Tibial artery (tissue), 4 donors: Measurements from ENCODE around the gene OR5B21.

Source experiments
- DNase-seq, 2 donors: peaks; one replicate each; pipeline ENCODE4 v3.0.0-alpha.2; 2019
- H3K27ac ChIP-seq, 2 donors: fragments of 200-600 bp; sonication (generic) in 1 of 2; 1 replicate in 1 of 2; 2 replicates in 1 of 2; pipeline ENCODE4 v1.5.1; 2018 to 2019; ENCODE audit warnings: mild to moderate bottlenecking in 1 of 2
- H3K27me3 ChIP-seq, 2 donors: fragments of 200-600 bp; sonication (generic) in 1 of 2; one replicate each; pipeline versions ENCODE4 v1.5.1 to v1.6.0; 2016 to 2019
- H3K36me3 ChIP-seq, 3 donors: fragments of 200-600 bp; sonication (generic) in 2 of 3; one replicate each; pipeline ENCODE4 v1.5.1; 2016 to 2019; ENCODE audit warnings: mild to moderate bottlenecking in 2 of 3
- H3K4me1 ChIP-seq, 4 donors: fragments of 200-600 bp; sonication (generic) in 2 of 4; 1 replicate in 3 of 4; 2 replicates in 1 of 4; pipeline ENCODE4 v1.5.1; 2016 to 2019
- H3K4me3 ChIP-seq, 2 donors: fragments of 200-600 bp; sonication (generic) in 1 of 2; 1 replicate in 1 of 2; 2 replicates in 1 of 2; pipeline ENCODE4 v1.5.1; 2018 to 2019; ENCODE audit warnings: mild to moderate bottlenecking in 2 of 2
- H3K9me3 ChIP-seq, 3 donors: fragments of 200-600 bp; sonication (generic) in 1 of 3; one replicate each; pipeline ENCODE4 v1.5.1; 2016 to 2019
- intact Hi-C: fragments of 100-400 bp; cut with DNase I; formaldehyde crosslinking; loops from one replicate; pipeline ENCODE4 v1.15.0; 2023; ENCODE audit warnings: low total_unique reads
- TF ChIP-seq, protein P1 (sequence below), 2 experiments: fragments of 200-600 bp in 1 of 2; fragments of 450-650 bp in 1 of 2; IDR thresholded peaks; one replicate each; pipeline ENCODE4 v1.5.1; 2017 to 2019; ENCODE audit warnings: antibody characterized with exemption in 2 of 2, mild to moderate bottlenecking in 1 of 2, moderate library complexity in 1 of 2

OR5B21 gene

DNA sequence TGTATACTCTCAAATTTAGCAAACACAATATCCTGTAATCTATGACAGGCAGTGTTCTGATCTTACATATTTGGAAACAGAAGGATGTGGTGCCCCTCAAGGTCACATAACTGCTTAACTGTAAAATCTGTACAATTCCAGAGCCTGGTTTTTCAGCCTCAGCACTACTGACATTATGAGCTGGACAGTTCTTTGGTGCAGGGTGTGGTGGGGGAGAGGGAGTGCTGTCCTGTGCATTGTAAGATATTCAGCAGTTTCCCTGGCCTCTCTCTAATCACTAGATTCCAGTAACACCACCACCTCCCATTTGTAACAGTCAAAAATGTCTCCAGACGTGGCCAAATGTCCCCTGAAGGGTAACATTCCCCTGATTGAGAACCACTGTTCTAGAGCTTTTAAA, 1.8 kb upstream of the OR5B21 start:
- Histone ChIP-seq H3K4me1 (no peaks in the 10 kb centered on the region), H3K36me3 (no peaks in the 10 kb centered on the region), H3K9me3 (no peaks in the 10 kb centered on the region), H3K27me3 (no peaks in the 10 kb centered on the region), H3K4me3 (no peak overlapping the region), H3K27ac (no peak overlapping the region)
- TF ChIP-seq, protein P1, sequence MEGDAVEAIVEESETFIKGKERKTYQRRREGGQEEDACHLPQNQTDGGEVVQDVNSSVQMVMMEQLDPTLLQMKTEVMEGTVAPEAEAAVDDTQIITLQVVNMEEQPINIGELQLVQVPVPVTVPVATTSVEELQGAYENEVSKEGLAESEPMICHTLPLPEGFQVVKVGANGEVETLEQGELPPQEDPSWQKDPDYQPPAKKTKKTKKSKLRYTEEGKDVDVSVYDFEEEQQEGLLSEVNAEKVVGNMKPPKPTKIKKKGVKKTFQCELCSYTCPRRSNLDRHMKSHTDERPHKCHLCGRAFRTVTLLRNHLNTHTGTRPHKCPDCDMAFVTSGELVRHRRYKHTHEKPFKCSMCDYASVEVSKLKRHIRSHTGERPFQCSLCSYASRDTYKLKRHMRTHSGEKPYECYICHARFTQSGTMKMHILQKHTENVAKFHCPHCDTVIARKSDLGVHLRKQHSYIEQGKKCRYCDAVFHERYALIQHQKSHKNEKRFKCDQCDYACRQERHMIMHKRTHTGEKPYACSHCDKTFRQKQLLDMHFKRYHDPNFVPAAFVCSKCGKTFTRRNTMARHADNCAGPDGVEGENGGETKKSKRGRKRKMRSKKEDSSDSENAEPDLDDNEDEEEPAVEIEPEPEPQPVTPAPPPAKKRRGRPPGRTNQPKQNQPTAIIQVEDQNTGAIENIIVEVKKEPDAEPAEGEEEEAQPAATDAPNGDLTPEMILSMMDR (IDR thresholded peaks at IDR 0.05): no peak
- intact Hi-C loops: no loop called here
- no peak for DNase-seq

DNA sequence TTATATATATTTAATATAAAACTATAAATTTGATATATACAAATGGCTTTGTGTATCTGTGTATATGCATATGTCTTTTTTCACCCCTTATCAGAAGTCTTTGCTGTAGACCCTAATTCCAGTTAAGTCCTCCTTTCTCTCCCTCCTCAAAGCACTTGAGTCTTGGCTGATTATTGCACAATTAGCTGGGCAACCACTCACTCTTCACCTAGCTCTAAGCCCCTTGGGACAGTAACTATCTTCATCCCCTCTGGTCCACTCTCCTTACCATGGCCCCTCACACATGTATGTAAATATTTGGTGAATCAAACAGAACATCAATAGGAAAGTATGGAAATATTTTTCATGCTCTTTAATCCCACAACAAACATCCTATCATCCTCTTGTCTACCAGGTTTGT, 909 bp upstream of the OR5B21 start:
- Histone ChIP-seq H3K27ac (no peak overlapping the region), H3K9me3 (no peaks in the 10 kb centered on the region), H3K4me1 (no peaks in the 10 kb centered on the region), H3K27me3 (no peaks in the 10 kb centered on the region), H3K36me3 (no peaks in the 10 kb centered on the region), H3K4me3 (no peak overlapping the region)
- intact Hi-C loops: no loop called here
- TF ChIP-seq, protein P1 (IDR thresholded peaks at IDR 0.05): no peak
- DNase-seq: no peak

DNA sequence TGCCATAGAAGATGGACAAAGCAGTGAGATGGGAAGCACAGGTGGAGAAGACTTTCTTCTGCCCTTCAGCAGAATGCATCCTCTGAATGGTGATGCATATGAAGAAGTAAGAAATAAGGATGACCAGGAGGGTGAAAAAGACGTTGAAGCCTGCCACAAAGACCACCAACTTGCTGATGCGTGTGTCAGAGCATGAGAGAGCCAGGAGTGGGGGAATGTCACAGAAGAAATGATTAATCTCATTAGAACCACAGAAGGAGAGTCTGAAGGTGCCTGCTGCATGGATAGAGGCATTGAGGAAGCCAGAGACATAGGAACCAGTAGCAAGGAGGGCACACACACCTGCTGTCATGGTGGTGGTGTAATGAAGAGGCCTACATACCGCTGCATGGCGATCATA, 550 bp downstream of the OR5B21 start:
- intact Hi-C loops: no loop called here
- DNase-seq: no peak
- Histone ChIP-seq H3K27ac (no peak overlapping the region), H3K9me3 (no peaks in the 10 kb centered on the region), H3K36me3 (no peaks in the 10 kb centered on the region), H3K4me1 (no peaks in the 10 kb centered on the region), H3K4me3 (no peak overlapping the region), H3K27me3 (no peaks in the 10 kb centered on the region)
- TF ChIP-seq, protein P1 (IDR thresholded peaks at IDR 0.05): no peak

DNA sequence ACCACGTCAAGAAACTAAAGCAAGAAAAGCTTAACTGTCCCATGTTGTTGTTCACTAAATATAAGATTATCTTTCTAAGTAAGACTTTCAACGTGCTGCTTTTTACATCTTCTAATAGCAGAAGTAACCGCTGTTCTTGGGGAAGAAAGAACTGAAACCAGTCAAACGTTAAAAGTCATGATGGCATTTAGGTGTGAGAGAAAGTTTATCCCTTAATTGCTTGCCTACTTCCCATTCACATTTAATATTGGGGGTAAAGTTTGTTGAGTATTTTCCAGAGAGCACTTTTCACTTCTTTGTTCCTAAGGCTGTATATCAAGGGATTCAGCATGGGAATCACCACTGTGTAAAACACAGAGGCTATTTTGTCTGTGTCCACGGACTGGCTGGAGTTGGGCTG, 970 bp downstream of the OR5B21 start:
- no peaks in the 10 kb centered on the region for H3K9me3 ChIP-seq
- H3K36me3 ChIP-seq: no peaks in the 10 kb centered on the region
- no peaks in the 10 kb centered on the region for H3K27me3 ChIP-seq
- DNase-seq: no peak
- no peak overlapping the region for H3K4me3 ChIP-seq
- intact Hi-C loops: no loop called here
- TF ChIP-seq, protein P1 (IDR thresholded peaks at IDR 0.05): no peak
- H3K27ac ChIP-seq: no peak overlapping the region
- no peaks in the 10 kb centered on the region for H3K4me1 ChIP-seq

DNA sequence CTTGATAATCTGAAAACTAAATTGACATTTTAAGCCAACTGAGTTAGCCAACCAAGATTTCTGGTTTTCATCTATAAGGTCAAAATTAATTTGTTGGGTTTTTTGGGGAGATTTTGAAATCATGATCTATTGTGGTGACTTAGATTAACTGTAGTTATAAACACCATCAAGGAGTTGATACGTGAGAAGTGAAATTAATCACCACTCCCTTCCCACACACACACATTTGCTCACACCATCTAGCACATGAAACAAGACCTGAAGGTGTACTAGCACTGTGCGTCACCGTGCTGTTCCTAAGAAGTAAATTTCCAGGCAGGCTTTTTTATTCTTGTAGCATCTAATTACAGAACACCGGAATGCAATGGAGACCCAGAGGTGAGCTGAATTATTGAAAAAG, 2.1 kb downstream of the OR5B21 start:
- H3K27me3 ChIP-seq: no peaks in the 10 kb centered on the region
- intact Hi-C loops: no loop called here
- H3K36me3 ChIP-seq: no peaks in the 10 kb centered on the region
- DNase-seq: no peak
- no peak overlapping the region for H3K4me3 ChIP-seq
- no peaks in the 10 kb centered on the region for H3K4me1 ChIP-seq
- no peak overlapping the region for H3K27ac ChIP-seq
- H3K9me3 ChIP-seq: no peaks in the 10 kb centered on the region
- TF ChIP-seq, protein P1 (IDR thresholded peaks at IDR 0.05): no peak

DNA sequence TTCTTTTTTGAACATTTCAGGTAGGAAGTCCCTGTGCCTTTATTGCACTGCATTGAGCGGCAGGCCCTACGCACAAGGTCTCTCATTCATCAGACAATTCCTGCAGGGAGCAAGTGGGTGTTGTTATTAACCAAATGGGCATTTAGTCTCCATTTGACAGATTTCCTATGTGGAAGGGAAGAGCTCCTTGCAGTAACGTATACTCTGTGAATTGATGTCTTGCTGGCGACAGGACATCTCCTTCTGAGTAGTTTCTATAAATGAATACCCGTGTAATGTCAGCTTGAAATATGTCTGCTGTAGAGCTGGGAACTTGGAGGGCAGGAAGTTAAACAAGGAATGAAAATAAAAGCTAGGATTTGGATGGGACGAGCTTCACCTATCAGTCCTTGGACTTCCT, 3.7 kb downstream of the OR5B21 start:
- intact Hi-C loops: no loop called here

More for the DNA sequence above, 3.7 kb downstream of the OR5B21 start:
- Histone ChIP-seq H3K4me1 (no peaks in the 10 kb centered on the region), H3K27me3 (no peaks in the 10 kb centered on the region), H3K36me3 (no peaks in the 10 kb centered on the region), H3K4me3 (no peak overlapping the region), H3K27ac (no peak overlapping the region), H3K9me3 (no peaks in the 10 kb centered on the region)
- DNase-seq: no peak
- TF ChIP-seq, protein P1 (IDR thresholded peaks at IDR 0.05): no peak
